Suprapubic skin (tissue), 4 donors: Measurements from ENCODE around the gene MDM4. TPM values are rescaled to one million over a fixed set of nuclear protein-coding genes. Genes with fewer than 3 reads are reported as not detected.

Experiments used
- DNase-seq, 2 donors: peaks; one replicate each; pipeline ENCODE4 v3.0.0-alpha.2; 2019; ENCODE audit warnings: low spot score in 2 of 2
- H3K27ac ChIP-seq: fragments of 200-600 bp; sonication (generic); one replicate; pipeline ENCODE4 v1.5.1; 2019
- H3K27me3 ChIP-seq: fragments of 200-600 bp; sonication (generic); one replicate; pipeline ENCODE4 v1.5.1; 2019
- H3K36me3 ChIP-seq: fragments of 200-600 bp; sonication (generic); one replicate; pipeline ENCODE4 v1.5.1; 2019
- H3K4me1 ChIP-seq: fragments of 200-600 bp; sonication (generic); one replicate; pipeline ENCODE4 v1.5.1; 2019
- H3K4me3 ChIP-seq: fragments of 200-600 bp; sonication (generic); one replicate; pipeline ENCODE4 v1.5.1; 2019; ENCODE audit warnings: mild to moderate bottlenecking
- H3K9me3 ChIP-seq: fragments of 200-600 bp; sonication (generic); one replicate; pipeline ENCODE4 v1.5.1; 2019
- EP300 ChIP-seq: sonication (generic); formaldehyde crosslinking; IDR thresholded peaks from one replicate; pipeline ENCODE4 v1.6.1; 2017; ENCODE audit warnings: antibody characterized with exemption
- POLR2A ChIP-seq, 2 donors: fragments of 450-650 bp; IDR thresholded peaks; one replicate each; pipeline ENCODE4 v1.6.1; 2017; ENCODE audit warnings: antibody characterized with exemption in 2 of 2, mild to moderate bottlenecking in 2 of 2, moderate library complexity in 2 of 2
- POLR2AphosphoS5 ChIP-seq, 3 donors: sonication (generic); formaldehyde crosslinking; IDR thresholded peaks; one replicate each; pipeline ENCODE4 v1.6.1; 2017; ENCODE audit warnings: antibody characterized with exemption in 3 of 3
- WGBS: methylation state at CpG from one replicate; pipeline ENCODE4 v1.1.5; 2018; 5-methylcytosine and 5-hydroxymethylcytosine counted together
- total RNA-seq, 4 donors: library from RNA; depleted of rRNA; stranded (reverse); fragments of >200 nt; gene quantifications; one replicate each; pipeline ENCODE4 v1.1.0, GENCODE V29; 2016
- TF ChIP-seq, protein P1 (sequence below), 2 donors: fragments of 200-600 bp in 1 of 2; fragments of 450-650 bp in 1 of 2; sonication (generic) in 1 of 2; IDR thresholded peaks; one replicate each; pipeline ENCODE4 v1.5.1; 2016 to 2019; ENCODE audit warnings: antibody characterized with exemption in 2 of 2, mild to moderate bottlenecking in 1 of 2, moderate library complexity in 1 of 2

MDM4 gene
- total RNA-seq, 4 donors from 2014 or later, result 49.1 to 222 (median 63.2) TPM

DNA sequence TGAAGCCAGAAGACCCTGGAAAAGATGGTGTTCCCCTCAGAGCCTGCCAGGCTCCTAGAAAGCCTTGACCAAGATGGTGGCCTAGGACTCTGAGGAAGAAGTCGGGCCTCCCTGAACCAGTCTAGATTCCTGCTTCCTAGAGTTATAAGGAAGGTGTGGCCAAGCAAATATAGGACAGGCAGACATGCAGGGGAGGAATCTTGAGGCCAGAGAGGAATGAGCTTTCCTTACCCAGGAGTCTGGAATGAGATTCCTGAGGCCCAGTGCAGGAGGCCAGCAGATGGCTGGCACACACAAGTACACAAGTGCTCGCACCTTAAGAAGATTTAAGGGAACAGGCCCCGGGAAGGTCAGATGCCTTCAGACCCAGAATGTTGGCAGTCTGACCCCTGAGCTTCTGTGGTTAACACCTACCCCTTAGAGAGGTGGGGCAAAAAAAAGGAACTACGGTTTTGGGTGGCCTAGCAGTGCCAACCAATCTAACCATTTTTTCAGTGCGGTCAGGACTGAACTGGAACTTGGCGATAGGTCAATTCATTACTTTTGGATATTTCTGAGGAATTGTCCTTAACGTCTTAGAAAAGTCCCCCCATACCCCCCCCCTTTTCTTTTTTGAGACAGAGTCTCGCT, 73.3 kb downstream of the MDM4 start:
- TF ChIP-seq POLR2A (IDR thresholded peaks at IDR 0.05) (no peak), EP300 (no peak), POLR2AphosphoS5 (IDR thresholded peaks at IDR 0.05) (no peak)
- TF ChIP-seq, protein P1, sequence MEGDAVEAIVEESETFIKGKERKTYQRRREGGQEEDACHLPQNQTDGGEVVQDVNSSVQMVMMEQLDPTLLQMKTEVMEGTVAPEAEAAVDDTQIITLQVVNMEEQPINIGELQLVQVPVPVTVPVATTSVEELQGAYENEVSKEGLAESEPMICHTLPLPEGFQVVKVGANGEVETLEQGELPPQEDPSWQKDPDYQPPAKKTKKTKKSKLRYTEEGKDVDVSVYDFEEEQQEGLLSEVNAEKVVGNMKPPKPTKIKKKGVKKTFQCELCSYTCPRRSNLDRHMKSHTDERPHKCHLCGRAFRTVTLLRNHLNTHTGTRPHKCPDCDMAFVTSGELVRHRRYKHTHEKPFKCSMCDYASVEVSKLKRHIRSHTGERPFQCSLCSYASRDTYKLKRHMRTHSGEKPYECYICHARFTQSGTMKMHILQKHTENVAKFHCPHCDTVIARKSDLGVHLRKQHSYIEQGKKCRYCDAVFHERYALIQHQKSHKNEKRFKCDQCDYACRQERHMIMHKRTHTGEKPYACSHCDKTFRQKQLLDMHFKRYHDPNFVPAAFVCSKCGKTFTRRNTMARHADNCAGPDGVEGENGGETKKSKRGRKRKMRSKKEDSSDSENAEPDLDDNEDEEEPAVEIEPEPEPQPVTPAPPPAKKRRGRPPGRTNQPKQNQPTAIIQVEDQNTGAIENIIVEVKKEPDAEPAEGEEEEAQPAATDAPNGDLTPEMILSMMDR (IDR thresholded peaks at IDR 0.05), result no peak
- 85% methylated on average over 8 of the region's 8 CpGs for WGBS
- H3K4me3 ChIP-seq, result no peak overlapping the region
- H3K27me3 ChIP-seq, result no peaks in the 10 kb centered on the region
- no peak for DNase-seq
- no peaks in the 10 kb centered on the region for H3K36me3 ChIP-seq
- H3K4me1 ChIP-seq, result no peaks in the 10 kb centered on the region
- no peak overlapping the region for H3K27ac ChIP-seq
- H3K9me3 ChIP-seq, result no peaks in the 10 kb centered on the region

DNA sequence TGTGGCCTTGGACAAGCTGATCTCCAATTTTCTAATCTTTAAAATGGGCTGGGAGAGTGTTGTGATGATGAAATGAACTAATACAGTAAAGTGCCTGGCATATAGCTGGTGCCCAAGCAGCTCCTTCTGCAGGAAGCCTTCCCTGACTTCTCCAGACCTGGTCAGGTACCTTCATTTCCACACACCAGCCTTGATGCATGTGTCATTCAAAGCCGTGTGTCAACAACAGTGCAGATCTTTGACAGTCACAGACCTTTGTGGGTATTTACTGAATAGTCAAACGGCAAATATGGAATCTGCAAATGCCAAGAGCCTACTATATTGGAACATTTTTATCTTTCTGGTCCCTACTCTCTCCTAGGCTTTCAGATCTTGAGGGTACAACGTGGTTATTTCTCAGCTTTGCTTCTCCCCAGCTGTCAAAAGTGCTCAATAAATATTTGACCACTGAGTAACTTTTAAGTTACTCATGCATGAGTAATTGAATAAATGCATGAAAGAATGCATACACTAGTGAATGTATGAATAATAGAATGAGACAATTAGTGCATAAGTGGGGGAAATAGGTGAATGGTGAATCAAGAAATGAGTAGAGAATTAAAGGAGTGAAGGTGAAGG, 75.4 kb downstream of the MDM4 start:
- Histone ChIP-seq H3K36me3 (no peaks in the 10 kb centered on the region), H3K4me3 (no peak overlapping the region), H3K4me1 (no peaks in the 10 kb centered on the region), H3K9me3 (no peaks in the 10 kb centered on the region), H3K27me3 (no peaks in the 10 kb centered on the region), H3K27ac (no peak overlapping the region)
- 73% methylated on average over 3 of the region's 3 CpGs for WGBS
- DNase-seq, result no peak
- no peak for TF ChIP-seq EP300
- TF ChIP-seq, protein P1 (IDR thresholded peaks at IDR 0.05), result no peak
- no peak for TF ChIP-seq POLR2A (IDR thresholded peaks at IDR 0.05)
- TF ChIP-seq POLR2AphosphoS5 (IDR thresholded peaks at IDR 0.05), result no peak

DNA sequence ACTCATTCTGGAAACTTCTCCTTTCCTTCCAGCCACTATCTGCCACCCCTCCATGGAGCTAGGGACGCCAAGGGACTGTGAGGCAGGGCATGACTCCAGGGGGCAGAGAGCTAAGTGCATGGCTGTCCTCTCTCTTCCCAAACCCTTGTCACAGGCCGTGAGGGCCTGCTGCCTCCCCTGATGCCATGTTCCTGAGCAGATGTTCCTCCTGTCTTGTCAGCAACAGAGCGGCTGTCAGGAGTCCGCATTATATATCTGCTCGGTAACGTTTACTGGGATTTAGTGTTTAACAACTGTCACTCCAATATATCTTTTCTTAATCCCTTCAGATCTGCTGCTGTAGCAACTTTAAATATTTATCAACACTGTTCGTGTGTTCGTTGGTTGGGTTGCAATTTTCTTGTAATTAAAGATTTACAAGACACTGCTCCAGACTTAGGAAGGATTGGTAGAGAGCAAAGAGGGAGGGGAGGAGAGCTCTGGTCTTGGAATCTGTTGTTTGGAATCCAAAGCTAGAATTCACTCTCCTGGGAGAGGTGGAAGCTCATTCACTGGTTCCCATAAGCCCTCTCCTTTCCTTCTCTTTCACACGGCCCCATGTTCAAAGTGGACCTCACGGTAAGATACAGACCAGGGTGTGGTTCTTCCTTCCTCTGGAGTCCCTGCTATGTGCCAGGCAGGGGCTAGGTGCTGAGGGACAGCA, 76.2 kb downstream of the MDM4 start:
- Histone ChIP-seq H3K4me3 (no peak overlapping the region), H3K4me1 (no peaks in the 10 kb centered on the region), H3K36me3 (no peaks in the 10 kb centered on the region), H3K27ac (no peak overlapping the region), H3K27me3 (no peaks in the 10 kb centered on the region), H3K9me3 (no peaks in the 10 kb centered on the region)
- DNase-seq, result no peak
- WGBS, result 58% methylated on average over 9 of the region's 10 CpGs
- no peak for TF ChIP-seq POLR2A (IDR thresholded peaks at IDR 0.05)
- no peak for TF ChIP-seq EP300
- TF ChIP-seq, protein P1 (IDR thresholded peaks at IDR 0.05), result no peak
- TF ChIP-seq POLR2AphosphoS5 (IDR thresholded peaks at IDR 0.05), result no peak

DNA sequence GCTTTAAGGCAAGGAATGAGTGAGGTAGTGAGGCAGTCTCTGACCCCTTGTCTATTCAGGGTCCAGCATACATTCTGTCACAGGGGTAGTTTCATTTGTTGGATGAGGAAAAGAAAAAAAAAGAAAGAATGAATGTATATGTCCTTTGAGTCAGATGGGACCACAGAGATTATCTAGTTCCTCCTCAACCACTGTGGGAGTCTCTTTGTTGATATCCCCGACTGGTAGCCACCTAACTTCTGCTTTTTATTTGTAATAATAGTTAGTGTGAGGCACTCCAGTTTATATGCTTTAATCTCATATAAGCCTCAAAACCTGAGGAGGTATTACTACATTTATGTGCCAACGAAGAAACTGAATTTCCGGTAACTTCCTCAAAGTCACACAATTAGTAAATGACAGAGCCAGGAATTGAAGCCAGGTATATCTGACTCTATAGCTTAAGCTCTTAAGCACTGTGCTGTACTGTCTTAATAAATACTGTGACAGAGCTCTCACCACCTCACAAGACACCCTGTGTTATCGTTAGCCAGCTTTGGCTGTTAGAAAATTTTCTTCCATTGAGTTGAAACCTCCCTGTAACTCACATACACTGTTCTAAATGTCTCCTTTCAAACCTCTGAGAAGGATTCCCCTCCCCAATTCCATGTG, 82.2 kb downstream of the MDM4 start:
- Histone ChIP-seq H3K27ac (no peak overlapping the region), H3K4me1 (no peaks in the 10 kb centered on the region), H3K36me3 (no peaks in the 10 kb centered on the region), H3K4me3 (no peak overlapping the region), H3K27me3 (peaks cover 6% of the 10 kb centered on the region), H3K9me3 (no peaks in the 10 kb centered on the region)
- no peak for DNase-seq
- TF ChIP-seq POLR2A (IDR thresholded peaks at IDR 0.05), result no peak
- TF ChIP-seq EP300, result no peak
- TF ChIP-seq, protein P1 (IDR thresholded peaks at IDR 0.05), result no peak
- TF ChIP-seq POLR2AphosphoS5 (IDR thresholded peaks at IDR 0.05), result no peak
- WGBS, result 66% methylated on average over 4 of the region's 4 CpGs

DNA sequence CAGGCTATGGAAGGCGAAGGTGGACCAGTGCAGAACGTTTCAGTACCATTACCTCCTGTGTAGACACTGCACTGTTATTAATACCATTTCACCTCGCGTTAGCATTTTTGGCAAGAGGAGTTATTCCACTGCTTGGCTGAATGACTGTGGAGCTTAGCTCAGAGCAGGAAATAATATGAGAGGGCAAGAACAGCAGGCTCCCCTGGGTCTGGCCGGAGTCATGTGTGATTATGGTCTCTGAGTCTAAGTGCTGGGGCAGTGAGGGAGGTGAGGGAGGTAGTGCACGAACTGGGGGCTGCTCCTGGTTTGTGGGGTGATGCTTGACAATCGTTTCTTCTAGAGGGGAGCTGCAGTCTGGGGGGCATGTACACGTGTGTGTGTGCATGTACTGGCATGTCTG, 82.9 kb downstream of the MDM4 start:
- Histone ChIP-seq H3K4me1 (no peaks in the 10 kb centered on the region), H3K4me3 (no peak overlapping the region), H3K36me3 (no peaks in the 10 kb centered on the region), H3K27me3 (peaks cover 6% of the 10 kb centered on the region), H3K27ac (no peak overlapping the region), H3K9me3 (no peaks in the 10 kb centered on the region)
- no peak for TF ChIP-seq EP300
- DNase-seq, result no peak
- WGBS, result 43% methylated on average over 8 of the region's 8 CpGs
